ENCODE measurements around the gene HORMAD2. TPM values are rescaled to one million over a fixed set of nuclear protein-coding genes. Genes with fewer than 3 reads are reported as not detected.

Gene HORMAD2
- total RNA-seq, 6 donors from 2014 or later = 0.80 TPM; not detected in 5

- Histone ChIP-seq H3K27ac (no peak overlapping the region), H3K27me3 (no peaks in the 10 kb centered on the region), H3K9me3 (no peaks in the 10 kb centered on the region), H3K36me3 (no peaks in the 10 kb centered on the region), H3K4me1 (peaks cover 0 to 18% (median 5%) of the 10 kb centered on the region in 4 donors), H3K4me3 (no peak overlapping the region)
- no peak for TF ChIP-seq POLR2AphosphoS5 (IDR thresholded peaks at IDR 0.05)
- TF ChIP-seq, protein P1, sequence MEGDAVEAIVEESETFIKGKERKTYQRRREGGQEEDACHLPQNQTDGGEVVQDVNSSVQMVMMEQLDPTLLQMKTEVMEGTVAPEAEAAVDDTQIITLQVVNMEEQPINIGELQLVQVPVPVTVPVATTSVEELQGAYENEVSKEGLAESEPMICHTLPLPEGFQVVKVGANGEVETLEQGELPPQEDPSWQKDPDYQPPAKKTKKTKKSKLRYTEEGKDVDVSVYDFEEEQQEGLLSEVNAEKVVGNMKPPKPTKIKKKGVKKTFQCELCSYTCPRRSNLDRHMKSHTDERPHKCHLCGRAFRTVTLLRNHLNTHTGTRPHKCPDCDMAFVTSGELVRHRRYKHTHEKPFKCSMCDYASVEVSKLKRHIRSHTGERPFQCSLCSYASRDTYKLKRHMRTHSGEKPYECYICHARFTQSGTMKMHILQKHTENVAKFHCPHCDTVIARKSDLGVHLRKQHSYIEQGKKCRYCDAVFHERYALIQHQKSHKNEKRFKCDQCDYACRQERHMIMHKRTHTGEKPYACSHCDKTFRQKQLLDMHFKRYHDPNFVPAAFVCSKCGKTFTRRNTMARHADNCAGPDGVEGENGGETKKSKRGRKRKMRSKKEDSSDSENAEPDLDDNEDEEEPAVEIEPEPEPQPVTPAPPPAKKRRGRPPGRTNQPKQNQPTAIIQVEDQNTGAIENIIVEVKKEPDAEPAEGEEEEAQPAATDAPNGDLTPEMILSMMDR (IDR thresholded peaks at IDR 0.05) = no peak
- no peak for TF ChIP-seq POLR2A (IDR thresholded peaks at IDR 0.05)
- no peak for TF ChIP-seq EP300 (IDR thresholded peaks at IDR 0.05)
- DNase-seq = peak in 1 of 2 donors; percentile 58
- WGBS, 2 donors = 90 to 93% methylated on average over 21 of the region's 21 CpGs
- no peak for ATAC-seq (ENCODE audit: low FRiP score in 2 of 2)
Observed at GRCh38 chr22:30045901-30046715, 34.2 kb upstream of the HORMAD2 start.

GRCh38 chr22:30046716-30047363 is 33.4 kb upstream of the HORMAD2 start:
- Histone ChIP-seq H3K27ac (no peak overlapping the region), H3K9me3 (no peaks in the 10 kb centered on the region), H3K4me3 (no peak overlapping the region), H3K4me1 (peaks cover 0 to 18% (median 5%) of the 10 kb centered on the region in 4 donors), H3K27me3 (no peaks in the 10 kb centered on the region), H3K36me3 (no peaks in the 10 kb centered on the region)
- no peak for TF ChIP-seq POLR2A (IDR thresholded peaks at IDR 0.05)
- TF ChIP-seq, protein P1 (IDR thresholded peaks at IDR 0.05) = no peak
- TF ChIP-seq POLR2AphosphoS5 (IDR thresholded peaks at IDR 0.05) = no peak
- no peak for TF ChIP-seq EP300 (IDR thresholded peaks at IDR 0.05)
- no peak for ATAC-seq (ENCODE audit: low FRiP score in 2 of 2)
- DNase-seq = peak in 1 of 2 donors; percentile 54
- 98 to 99% methylated on average over 14 to 15 of the region's 15 CpGs for WGBS, 2 donors

- Histone ChIP-seq H3K4me1 (peaks cover 0 to 18% (median 5%) of the 10 kb centered on the region in 4 donors), H3K9me3 (no peaks in the 10 kb centered on the region), H3K36me3 (no peaks in the 10 kb centered on the region), H3K4me3 (no peak overlapping the region), H3K27ac (no peak overlapping the region), H3K27me3 (no peaks in the 10 kb centered on the region)
- DNase-seq (no peak), ATAC-seq (ENCODE audit: low FRiP score in 2 of 2) (no peak)
- WGBS, 2 donors = 29 to 57% methylated on average over 3 of the region's 3 CpGs
- TF ChIP-seq EP300 (IDR thresholded peaks at IDR 0.05) = no peak
- no peak for TF ChIP-seq POLR2AphosphoS5 (IDR thresholded peaks at IDR 0.05)
- TF ChIP-seq, protein P1 (IDR thresholded peaks at IDR 0.05) = peak in 1 of 6 experiments; percentile 7
- no peak for TF ChIP-seq POLR2A (IDR thresholded peaks at IDR 0.05)
Observed at GRCh38 chr22:30047364-30047738, 32.9 kb upstream of the HORMAD2 start.

DNA sequence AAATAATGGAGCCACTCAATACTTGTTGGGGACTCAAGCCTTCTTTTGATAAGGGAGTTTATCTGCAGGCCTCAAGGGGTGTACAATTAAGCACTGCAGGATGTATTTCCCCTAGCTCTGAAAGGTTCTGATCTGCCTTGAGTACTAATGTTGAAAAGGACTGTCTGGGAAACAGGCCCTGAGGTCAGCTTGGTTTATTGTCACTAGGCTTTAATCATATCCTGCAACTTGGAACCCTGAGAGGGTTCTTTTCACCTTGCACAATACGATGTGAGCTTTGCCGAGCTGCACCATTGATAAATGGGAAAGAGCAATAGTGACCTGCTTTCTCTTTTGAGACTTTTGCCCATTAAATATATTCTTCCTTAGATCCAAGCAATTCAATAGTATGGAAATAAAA is 31.6 kb upstream of the HORMAD2 start:
- DNase-seq = no peak
- no peak for ATAC-seq (ENCODE audit: low FRiP score in 2 of 2)
- H3K9me3 ChIP-seq = no peaks in the 10 kb centered on the region
- no peak overlapping the region for H3K4me3 ChIP-seq
- peaks cover 0 to 18% (median 3%) of the 10 kb centered on the region in 4 donors for H3K4me1 ChIP-seq
- H3K27ac ChIP-seq = no peak overlapping the region
- H3K27me3 ChIP-seq = no peaks in the 10 kb centered on the region
- no peaks in the 10 kb centered on the region for H3K36me3 ChIP-seq
- WGBS, 2 donors = 71 to 78% methylated on average over 2 of the region's 2 CpGs
- TF ChIP-seq POLR2AphosphoS5 (IDR thresholded peaks at IDR 0.05) = no peak
- TF ChIP-seq EP300 (IDR thresholded peaks at IDR 0.05) = no peak
- no peak for TF ChIP-seq POLR2A (IDR thresholded peaks at IDR 0.05)
- TF ChIP-seq, protein P1 (IDR thresholded peaks at IDR 0.05) = no peak
